ENCODE results near the gene TBRG1. TPM values are rescaled to one million over a fixed set of nuclear protein-coding genes. Genes with fewer than 3 reads are reported as not detected.

The TBRG1 gene
- total RNA-seq, 1 experiment from 2014 or later, result 18.8 TPM

DNA sequence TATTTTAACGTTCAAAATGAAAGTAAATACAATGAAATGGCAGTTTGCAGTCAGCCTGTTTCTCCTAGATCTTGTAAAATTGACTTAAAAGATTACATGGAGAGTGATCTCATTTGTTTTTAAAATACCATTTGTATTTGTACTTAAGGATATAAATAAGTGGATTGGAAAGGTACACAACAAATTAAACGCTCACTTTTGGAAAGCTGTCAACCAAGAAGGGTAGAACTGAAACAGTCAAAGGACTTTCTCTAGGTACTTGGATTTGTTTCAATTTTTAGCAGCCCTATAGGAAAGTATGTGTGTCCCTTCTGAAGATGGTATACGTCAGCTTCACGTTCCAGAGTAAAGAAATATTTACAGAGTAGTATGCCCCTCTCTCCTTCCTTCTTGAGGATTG lies 7.3 kb downstream of the TBRG1 start:
- H3K36me3 Mint-ChIP-seq (ENCODE audit: insufficient read depth, unreplicated experiment), result peaks cover 12% of the 10 kb centered on the region
- CTCF ChIA-PET, result no interaction called here

DNA sequence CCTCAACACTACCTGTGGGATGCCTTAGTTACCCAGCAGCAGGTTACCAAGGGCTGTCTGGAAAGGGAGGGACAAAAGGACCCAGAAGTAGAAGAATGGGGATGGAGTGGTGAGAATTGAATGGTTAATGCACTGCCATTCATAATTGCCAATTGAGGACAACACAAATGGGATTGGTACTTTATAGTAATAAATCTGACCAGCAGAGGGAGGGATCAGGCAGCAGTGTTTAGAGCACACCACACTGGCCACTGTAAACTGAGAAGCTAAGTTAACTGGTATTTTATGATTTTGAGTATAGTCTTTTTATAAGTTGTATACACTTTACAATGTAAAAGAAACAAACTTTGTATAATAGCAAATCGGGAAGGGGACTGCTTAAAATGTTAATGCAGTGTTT lies 10.7 kb downstream of the TBRG1 start:
- intact Hi-C loops (cut with micrococcal nuclease; ENCODE audit: unreplicated experiment), result no loop called here
- Mint-ChIP-seq H3K27me3 (ENCODE audit: unreplicated experiment) (no peaks in the 10 kb centered on the region), H3K9me3 (ENCODE audit: low read depth, unreplicated experiment) (no peaks in the 10 kb centered on the region), H3K27ac (ENCODE audit: unreplicated experiment) (no peak overlapping the region), H3K4me1 (ENCODE audit: low read depth, unreplicated experiment) (no peaks in the 10 kb centered on the region), H3K36me3 (ENCODE audit: insufficient read depth, unreplicated experiment) (peaks cover 17% of the 10 kb centered on the region), H3K4me3 (ENCODE audit: low read depth, unreplicated experiment) (no peak overlapping the region)
- no TSS peak for BruUV-seq (replicated peaks)
- no peak for DNase-seq
- CTCF ChIA-PET, result no interaction called here
- TF ChIP-seq, protein P1, sequence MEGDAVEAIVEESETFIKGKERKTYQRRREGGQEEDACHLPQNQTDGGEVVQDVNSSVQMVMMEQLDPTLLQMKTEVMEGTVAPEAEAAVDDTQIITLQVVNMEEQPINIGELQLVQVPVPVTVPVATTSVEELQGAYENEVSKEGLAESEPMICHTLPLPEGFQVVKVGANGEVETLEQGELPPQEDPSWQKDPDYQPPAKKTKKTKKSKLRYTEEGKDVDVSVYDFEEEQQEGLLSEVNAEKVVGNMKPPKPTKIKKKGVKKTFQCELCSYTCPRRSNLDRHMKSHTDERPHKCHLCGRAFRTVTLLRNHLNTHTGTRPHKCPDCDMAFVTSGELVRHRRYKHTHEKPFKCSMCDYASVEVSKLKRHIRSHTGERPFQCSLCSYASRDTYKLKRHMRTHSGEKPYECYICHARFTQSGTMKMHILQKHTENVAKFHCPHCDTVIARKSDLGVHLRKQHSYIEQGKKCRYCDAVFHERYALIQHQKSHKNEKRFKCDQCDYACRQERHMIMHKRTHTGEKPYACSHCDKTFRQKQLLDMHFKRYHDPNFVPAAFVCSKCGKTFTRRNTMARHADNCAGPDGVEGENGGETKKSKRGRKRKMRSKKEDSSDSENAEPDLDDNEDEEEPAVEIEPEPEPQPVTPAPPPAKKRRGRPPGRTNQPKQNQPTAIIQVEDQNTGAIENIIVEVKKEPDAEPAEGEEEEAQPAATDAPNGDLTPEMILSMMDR (IDR thresholded peaks at IDR 0.05; ENCODE audit: unreplicated experiment), result no peak

More for the DNA sequence above, 7.3 kb downstream of the TBRG1 start:
- H3K27ac Mint-ChIP-seq (ENCODE audit: unreplicated experiment), result no peak overlapping the region
- H3K4me1 Mint-ChIP-seq (ENCODE audit: low read depth, unreplicated experiment), result no peaks in the 10 kb centered on the region
- no peak overlapping the region for H3K4me3 Mint-ChIP-seq (ENCODE audit: low read depth, unreplicated experiment)
- no peak for DNase-seq
- no peaks in the 10 kb centered on the region for H3K9me3 Mint-ChIP-seq (ENCODE audit: low read depth, unreplicated experiment)
- H3K27me3 Mint-ChIP-seq (ENCODE audit: unreplicated experiment), result no peaks in the 10 kb centered on the region
- BruUV-seq (replicated peaks), result no TSS peak
- intact Hi-C loops (cut with micrococcal nuclease; ENCODE audit: unreplicated experiment), result no loop called here
- TF ChIP-seq, protein P1 (IDR thresholded peaks at IDR 0.05; ENCODE audit: unreplicated experiment), result no peak

DNA sequence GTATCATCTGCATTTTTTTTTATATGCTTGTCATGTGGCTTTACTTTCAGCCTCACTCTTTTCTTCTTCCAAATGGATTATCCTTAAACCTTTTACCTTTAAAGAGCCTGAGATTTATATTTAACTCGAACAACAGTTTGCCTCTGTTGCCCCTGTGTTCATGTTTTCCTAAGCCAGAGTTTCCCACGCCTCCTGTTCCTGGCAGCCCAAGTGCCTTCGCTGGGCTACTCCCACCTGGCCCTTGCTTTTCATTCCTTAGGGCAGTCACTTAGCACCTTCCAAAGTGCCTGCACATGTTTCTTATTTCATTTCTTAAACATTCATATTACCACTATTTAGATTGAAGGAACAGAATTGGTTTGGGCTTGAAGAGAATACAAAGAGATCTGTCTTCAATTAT lies 13.3 kb downstream of the TBRG1 start:
- CTCF ChIA-PET, result no interaction called here
- no peak for DNase-seq
- no peak overlapping the region for H3K27ac Mint-ChIP-seq (ENCODE audit: unreplicated experiment)
- H3K9me3 Mint-ChIP-seq (ENCODE audit: low read depth, unreplicated experiment), result no peaks in the 10 kb centered on the region
- H3K27me3 Mint-ChIP-seq (ENCODE audit: unreplicated experiment), result no peaks in the 10 kb centered on the region
- TSS peak; percentile 64 for BruUV-seq (replicated peaks)
- peaks cover 7% of the 10 kb centered on the region for H3K36me3 Mint-ChIP-seq (ENCODE audit: insufficient read depth, unreplicated experiment)
- no peak overlapping the region for H3K4me3 Mint-ChIP-seq (ENCODE audit: low read depth, unreplicated experiment)
- intact Hi-C loops (cut with micrococcal nuclease; ENCODE audit: unreplicated experiment), result no loop called here
- H3K4me1 Mint-ChIP-seq (ENCODE audit: low read depth, unreplicated experiment), result no peaks in the 10 kb centered on the region
- TF ChIP-seq, protein P1 (IDR thresholded peaks at IDR 0.05; ENCODE audit: unreplicated experiment), result no peak

DNA sequence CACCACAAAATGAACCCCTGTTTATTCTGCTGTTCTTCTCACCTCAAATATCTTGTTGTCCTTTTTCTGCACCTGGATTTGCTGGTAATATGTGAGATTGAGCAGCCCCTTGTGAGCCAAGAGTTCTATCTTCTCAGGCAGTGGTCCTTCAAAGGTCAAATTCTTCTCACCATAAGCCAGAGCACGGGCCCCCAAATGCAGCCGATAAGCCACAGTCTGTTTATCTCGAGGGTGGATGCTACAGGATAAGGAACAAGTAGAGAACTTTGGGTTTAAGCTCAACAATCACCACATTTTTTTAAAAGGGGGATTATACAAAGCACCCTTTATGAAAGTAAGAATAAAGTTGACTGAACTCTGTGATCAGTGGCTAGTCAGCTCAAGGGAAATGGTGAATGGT lies 15.8 kb downstream of the TBRG1 start:
- DNase-seq, result no peak
- no peaks in the 10 kb centered on the region for H3K9me3 Mint-ChIP-seq (ENCODE audit: low read depth, unreplicated experiment)
- peaks cover 7% of the 10 kb centered on the region for H3K36me3 Mint-ChIP-seq (ENCODE audit: insufficient read depth, unreplicated experiment)
- BruUV-seq (replicated peaks), result no TSS peak
- CTCF ChIA-PET, result no interaction called here
- TF ChIP-seq, protein P1 (IDR thresholded peaks at IDR 0.05; ENCODE audit: unreplicated experiment), result no peak
- no peaks in the 10 kb centered on the region for H3K27me3 Mint-ChIP-seq (ENCODE audit: unreplicated experiment)
- no peak overlapping the region for H3K4me3 Mint-ChIP-seq (ENCODE audit: low read depth, unreplicated experiment)
- intact Hi-C loops (cut with micrococcal nuclease; ENCODE audit: unreplicated experiment), result no loop called here
- H3K4me1 Mint-ChIP-seq (ENCODE audit: low read depth, unreplicated experiment), result no peaks in the 10 kb centered on the region
- no peak overlapping the region for H3K27ac Mint-ChIP-seq (ENCODE audit: unreplicated experiment)

Measured in Calu3 (cell line).